ENCODE results near the gene TACR2.

The TACR2 gene

GRCh38 chr10:69360485-69361302, 56.0 kb downstream of the TACR2 start:
- TF ChIP-seq CTCF (IDR thresholded peaks at IDR 0.05; ENCODE audit: low read depth, low read length, missing control alignments): no peak
- peak; percentile 42 for DNase-seq (ENCODE audit: extremely low read depth, low read depth)
- no peak overlapping the region for H3K4me3 ChIP-seq (replicated peaks; ENCODE audit: low read depth, low read length)

- no peak overlapping the region for H3K4me3 ChIP-seq (replicated peaks; ENCODE audit: low read depth, low read length)
- no peak for DNase-seq (ENCODE audit: extremely low read depth, low read depth)
- TF ChIP-seq CTCF (IDR thresholded peaks at IDR 0.05; ENCODE audit: low read depth, low read length, missing control alignments): no peak
Observed at GRCh38 chr10:69359594-69359993, 57.1 kb downstream of the TACR2 start.

GRCh38 chr10:69359148-69359547, 57.6 kb downstream of the TACR2 start:
- no peak for TF ChIP-seq CTCF (IDR thresholded peaks at IDR 0.05; ENCODE audit: low read depth, low read length, missing control alignments)
- no peak overlapping the region for H3K4me3 ChIP-seq (replicated peaks; ENCODE audit: low read depth, low read length)
- no peak for DNase-seq (ENCODE audit: extremely low read depth, low read depth)

GRCh38 chr10:69358148-69358795, 58.4 kb downstream of the TACR2 start:
- no peak for TF ChIP-seq CTCF (IDR thresholded peaks at IDR 0.05; ENCODE audit: low read depth, low read length, missing control alignments)
- DNase-seq (ENCODE audit: extremely low read depth, low read depth): no peak

GRCh38 chr10:69356187-69356586, 60.5 kb downstream of the TACR2 start:
- H3K4me3 ChIP-seq (replicated peaks; ENCODE audit: low read depth, low read length): no peak overlapping the region
- no peak for TF ChIP-seq CTCF (IDR thresholded peaks at IDR 0.05; ENCODE audit: low read depth, low read length, missing control alignments)
- DNase-seq (ENCODE audit: extremely low read depth, low read depth): no peak

More at GRCh38 chr10:69358148-69358795, 58.4 kb downstream of the TACR2 start:
- H3K4me3 ChIP-seq (replicated peaks; ENCODE audit: low read depth, low read length): no peak overlapping the region

GRCh38 chr10:69353977-69354635, 62.6 kb downstream of the TACR2 start:
- no peak overlapping the region for H3K4me3 ChIP-seq (replicated peaks; ENCODE audit: low read depth, low read length)
- no peak for DNase-seq (ENCODE audit: extremely low read depth, low read depth)
- no peak for TF ChIP-seq CTCF (IDR thresholded peaks at IDR 0.05; ENCODE audit: low read depth, low read length, missing control alignments)
